GM03348 (cell line): Measurements from ENCODE around the gene ABCD1.
"Not testable (repeated sequence)": the region's sequence is repeated elsewhere in the genome, so short reads cannot be mapped to it uniquely, and the experiment has no call there.

Experiments used
- DNase-seq: peaks from one replicate; pipeline ENCODE4 v3.0.0; 2012; ENCODE audit warnings: low spot score

The ABCD1 gene

GRCh38 chrX:153694256-153694655, 30.4 kb upstream of the ABCD1 start:
- not testable (repeated sequence) for DNase-seq

DNA sequence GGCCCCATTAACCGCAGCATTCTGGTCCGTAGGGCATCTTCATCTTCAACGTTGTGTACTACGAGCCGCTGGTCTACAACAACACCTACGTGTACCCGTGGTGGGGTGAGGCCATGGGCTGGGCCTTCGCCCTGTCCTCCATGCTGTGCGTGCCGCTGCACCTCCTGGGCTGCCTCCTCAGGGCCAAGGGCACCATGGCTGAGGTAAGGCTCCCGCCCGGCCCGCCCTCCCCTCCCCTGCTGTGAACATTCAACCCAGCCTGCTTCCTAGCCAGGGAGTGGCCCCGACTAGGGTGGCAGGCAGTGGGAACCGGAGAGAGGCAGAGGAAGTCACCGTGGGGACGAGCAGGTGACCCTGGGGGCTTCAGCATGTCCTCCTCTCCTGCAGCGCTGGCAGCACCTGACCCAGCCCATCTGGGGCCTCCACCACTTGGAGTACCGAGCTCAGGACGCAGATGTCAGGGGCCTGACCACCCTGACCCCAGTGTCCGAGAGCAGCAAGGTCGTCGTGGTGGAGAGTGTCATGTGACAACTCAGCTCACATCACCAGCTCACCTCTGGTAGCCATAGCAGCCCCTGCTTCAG, 29.9 kb upstream of the ABCD1 start:
- DNase-seq: no peak

- DNase-seq: no peak
Observed at GRCh38 chrX:153696100-153696499, 28.6 kb upstream of the ABCD1 start.

- DNase-seq: not testable (repeated sequence)
Observed at GRCh38 chrX:153696538-153696937, 28.1 kb upstream of the ABCD1 start.

- not testable (repeated sequence) for DNase-seq
Observed at GRCh38 chrX:153696986-153697722, 27.5 kb upstream of the ABCD1 start.

- DNase-seq: no peak
Observed at GRCh38 chrX:153697924-153698865, 26.5 kb upstream of the ABCD1 start.

DNA sequence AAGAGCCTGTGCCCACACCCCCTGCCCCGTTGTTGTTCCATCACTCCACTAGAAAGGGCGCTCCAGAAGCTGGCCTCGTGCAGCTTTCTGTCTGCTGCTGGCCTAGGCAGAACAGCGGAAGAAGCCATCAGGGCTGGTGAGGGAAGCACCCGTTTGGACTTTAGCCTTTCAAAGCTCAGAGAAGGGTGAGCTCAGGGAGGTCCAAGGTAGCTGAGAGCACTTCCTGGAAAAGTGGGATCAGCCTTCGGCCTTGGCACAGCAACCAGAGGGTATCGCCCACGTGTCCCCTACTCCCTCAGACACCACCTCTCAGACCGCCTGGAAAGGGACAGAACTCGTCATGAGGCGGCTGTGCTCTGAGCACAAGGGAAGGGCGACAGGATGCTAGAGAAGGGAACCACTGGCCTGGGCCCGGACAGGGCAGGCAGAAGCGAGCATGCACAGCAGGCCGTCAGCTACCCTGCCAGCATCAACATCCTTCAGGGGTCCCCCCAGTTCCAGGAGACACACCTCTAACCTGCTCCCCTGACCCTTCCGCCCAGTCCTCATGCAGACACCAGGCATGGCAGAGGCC, 25.4 kb upstream of the ABCD1 start:
- not testable (repeated sequence) for DNase-seq

DNA sequence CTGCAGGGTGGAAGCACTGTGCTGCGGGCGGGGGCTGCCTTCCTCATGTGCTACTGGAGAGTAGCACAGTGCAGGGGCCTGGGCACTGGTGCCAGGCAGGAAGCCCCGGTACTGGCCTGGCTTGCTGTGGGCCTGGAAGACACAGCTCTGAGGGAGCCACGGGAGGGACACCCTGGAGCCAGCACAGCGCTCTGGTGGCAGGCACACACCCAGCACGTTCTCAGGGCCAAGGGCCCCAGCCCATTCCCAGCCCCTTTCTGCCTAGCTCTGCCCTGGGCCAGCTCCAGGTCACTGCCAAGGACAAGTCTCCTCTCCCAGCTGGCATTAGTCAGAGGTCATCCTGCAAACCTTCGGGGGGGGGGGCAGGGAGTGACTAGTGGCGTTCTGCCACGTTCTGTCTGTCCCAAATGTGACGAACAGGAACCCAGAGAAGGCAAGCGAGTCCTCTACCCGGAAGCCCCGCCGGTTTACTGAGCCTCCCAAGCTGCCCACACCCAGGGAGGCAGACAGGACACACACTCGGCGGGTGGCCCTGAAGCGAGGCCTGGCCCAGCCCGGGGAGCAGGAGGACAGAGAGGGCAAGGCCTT, 24.8 kb upstream of the ABCD1 start:
- not testable (repeated sequence) for DNase-seq

DNA sequence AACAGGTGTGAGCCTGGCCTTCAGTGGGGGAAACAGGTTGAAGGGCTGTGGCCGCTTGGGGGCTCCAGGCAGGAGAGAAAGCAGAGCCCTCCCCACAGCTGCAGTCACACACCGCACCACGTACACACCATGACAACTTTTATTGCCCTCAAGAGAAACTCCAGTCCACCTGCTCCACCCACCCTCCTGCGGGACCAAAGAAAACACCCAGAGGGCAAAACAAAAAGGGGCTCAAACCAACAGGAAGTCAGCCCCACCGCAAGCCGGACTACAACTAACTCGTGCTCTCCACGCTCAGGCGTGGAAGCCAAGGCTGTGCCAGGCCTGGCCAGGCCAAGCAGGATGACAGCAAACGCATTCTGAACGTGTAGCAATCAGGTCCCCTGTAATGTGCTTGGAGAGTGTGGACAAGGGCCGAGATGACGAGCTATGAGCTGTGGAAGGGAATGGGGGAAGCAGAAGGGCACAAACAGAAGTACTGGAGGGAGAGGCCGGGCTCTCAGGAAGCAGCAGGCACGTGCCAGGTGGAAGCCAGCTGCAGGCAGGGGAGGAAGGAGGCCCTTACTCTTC, 24.2 kb upstream of the ABCD1 start:
- DNase-seq: no peak

- DNase-seq: no peak
Observed at GRCh38 chrX:153700967-153701366, 23.7 kb upstream of the ABCD1 start.

- DNase-seq: no peak
Observed at GRCh38 chrX:153701706-153702105, 22.9 kb upstream of the ABCD1 start.

GRCh38 chrX:153702336-153703035, 22.2 kb upstream of the ABCD1 start:
- no peak for DNase-seq

DNA sequence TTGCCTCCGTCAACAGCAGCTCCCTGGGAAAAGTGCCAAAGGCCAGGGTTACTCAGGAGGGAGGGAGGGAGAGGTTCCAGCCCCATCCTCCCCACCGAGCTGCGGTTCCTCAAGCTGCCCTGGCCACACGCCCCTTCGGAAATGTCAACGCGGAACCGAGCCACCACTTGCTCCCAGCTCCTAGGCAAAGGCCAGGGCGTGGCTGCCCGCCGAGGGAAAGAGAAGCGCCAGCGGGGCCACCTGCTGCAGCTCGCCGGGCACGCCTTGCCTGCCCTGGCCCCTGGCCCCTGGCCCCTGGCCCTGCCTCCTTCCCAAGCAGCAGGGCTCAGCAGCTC, 21.7 kb upstream of the ABCD1 start:
- DNase-seq: no peak

GRCh38 chrX:153704021-153704526, 20.6 kb upstream of the ABCD1 start:
- DNase-seq: no peak

GRCh38 chrX:153704631-153705402, 19.8 kb upstream of the ABCD1 start:
- DNase-seq: not testable (repeated sequence)

GRCh38 chrX:153705403-153706060, 19.1 kb upstream of the ABCD1 start:
- DNase-seq: not testable (repeated sequence)

GRCh38 chrX:153706799-153707198, 17.9 kb upstream of the ABCD1 start:
- no peak for DNase-seq

- DNase-seq: no peak
Observed at GRCh38 chrX:153707406-153707805, 17.2 kb upstream of the ABCD1 start.

- peak; percentile 58 for DNase-seq
Observed at GRCh38 chrX:153708415-153708814, 16.2 kb upstream of the ABCD1 start.
